Neural cell (in vitro differentiated cells): ENCODE measurements around the gene DUSP18. TPM values are rescaled to one million over a fixed set of nuclear protein-coding genes. Genes with fewer than 3 reads are reported as not detected.

ENCODE experiments used
- H2AFZ ChIP-seq: fragments of 200-600, 300-800 bp; sonication (generic), shearing (Covaris generic); 2 replicates; pipeline ENCODE4 v1.6.0; 2014; ENCODE audit warnings: low read depth, mild to moderate bottlenecking, antibody characterized with exemption, low read length, moderate library complexity
- H3F3A ChIP-seq: fragments of 200-600 bp; shearing (Covaris generic); 2 replicates; pipeline ENCODE4 v1.6.1; 2016; ENCODE audit warnings: mild to moderate bottlenecking, moderate library complexity, mixed read lengths, antibody characterized with exemption, low read length; ENCODE audit not compliant: insufficient read depth, poor library complexity, severe bottlenecking
- H3K27ac ChIP-seq: fragments of 200-600, 300-800 bp; sonication (generic), shearing (Covaris generic); 2 replicates; pipeline ENCODE4 v1.5.1; 2014; ENCODE audit warnings: mild to moderate bottlenecking, low read length, moderate library complexity
- H3K27me3 ChIP-seq: fragments of 300-800, 200-600 bp; sonication (generic), shearing (Covaris generic); 2 replicates; pipeline ENCODE4 v1.6.0; 2014; ENCODE audit warnings: mild to moderate bottlenecking, low read depth, low read length, moderate library complexity; ENCODE audit not compliant: insufficient read depth
- H3K36me3 ChIP-seq: fragments of 300-800, 200-600 bp; sonication (generic), shearing (Covaris generic); 2 replicates; pipeline ENCODE4 v1.5.1; 2014; ENCODE audit warnings: mild to moderate bottlenecking, antibody characterized with exemption, low read length, moderate library complexity; ENCODE audit not compliant: insufficient read depth
- H3K4me2 ChIP-seq: fragments of 300-800, 200-600 bp; sonication (generic), shearing (Covaris generic); 2 replicates; pipeline ENCODE4 v1.6.0; 2014; ENCODE audit warnings: mild to moderate bottlenecking, low read length
- H3K4me3 ChIP-seq: fragments of 300-800, 200-600 bp; sonication (generic), shearing (Covaris generic); 2 replicates; pipeline ENCODE4 v1.5.1; 2014; ENCODE audit warnings: mild to moderate bottlenecking, low read length, moderate library complexity
- H3K79me2 ChIP-seq: fragments of 200-600 bp; shearing (Covaris generic); replicated peaks from 2 replicates; pipeline ENCODE4 v1.6.0; 2014; ENCODE audit warnings: mild to moderate bottlenecking, low read length, moderate library complexity; ENCODE audit not compliant: insufficient read depth
- H3K9ac ChIP-seq: fragments of 300-800, 200-600 bp; sonication (generic), shearing (Covaris generic); 2 replicates; pipeline ENCODE4 v1.6.1; 2016; ENCODE audit warnings: mild to moderate bottlenecking, low read length, mixed read lengths
- H3K9me2 ChIP-seq: fragments of 200-600 bp; shearing (Covaris generic); 2 replicates; pipeline ENCODE4 v1.6.1; 2016; ENCODE audit warnings: mild to moderate bottlenecking, low read length, mixed read lengths; ENCODE audit not compliant: insufficient read depth
- H3K9me3 ChIP-seq: fragments of 200-600, 300-800 bp; sonication (generic), shearing (Covaris generic); 2 replicates; pipeline ENCODE4 v1.6.1; 2016; ENCODE audit warnings: mild to moderate bottlenecking, mixed run types, low read length, moderate library complexity, mixed read lengths
- H4K20me1 ChIP-seq: fragments of 200-600 bp; shearing (Covaris generic); 2 replicates; pipeline ENCODE4 v1.6.1; 2016; ENCODE audit warnings: mild to moderate bottlenecking, mixed run types; ENCODE audit not compliant: insufficient read depth
- CTCF ChIP-seq: fragments of 450-650 bp; IDR thresholded peaks from 2 replicates; pipeline ENCODE4 v1.5.1; 2014; ENCODE audit warnings: antibody characterized with exemption, mild to moderate bottlenecking, moderate library complexity; ENCODE audit not compliant: poor library complexity, severe bottlenecking
- EP300 ChIP-seq: fragments of 450-650 bp; conservative IDR thresholded peaks from 2 replicates; pipeline ENCODE4 v1.6.1; 2014; ENCODE audit warnings: antibody characterized with exemption, mild to moderate bottlenecking, moderate library complexity; ENCODE audit not compliant: poor library complexity, severe bottlenecking
- EZH2 ChIP-seq: fragments of 200-600, 300-800 bp; shearing (Covaris generic), sonication (generic); IDR thresholded peaks from 2 replicates; pipeline ENCODE4 v1.6.1; 2014; ENCODE audit warnings: antibody characterized with exemption, low read length, borderline replicate concordance, mild to moderate bottlenecking; ENCODE audit not compliant: insufficient read depth, poor library complexity, severe bottlenecking
- MXI1 ChIP-seq: fragments of 450-650 bp; conservative IDR thresholded peaks from 2 replicates; pipeline ENCODE4 v1.6.1; 2014; ENCODE audit warnings: antibody characterized with exemption, mild to moderate bottlenecking; ENCODE audit not compliant: poor library complexity, severe bottlenecking
- POLR2AphosphoS5 ChIP-seq: IDR thresholded peaks from 2 replicates; pipeline ENCODE4 v1.6.1; 2012
- RAD21 ChIP-seq: fragments of 450-650 bp; conservative IDR thresholded peaks from 2 replicates; pipeline ENCODE4 v1.6.1; 2014; ENCODE audit warnings: antibody characterized with exemption, mild to moderate bottlenecking, moderate library complexity
- REST ChIP-seq: IDR thresholded peaks from 2 replicates; pipeline ENCODE4 v1.6.1; 2012; ENCODE audit warnings: borderline replicate concordance
- SMC3 ChIP-seq: fragments of 450-650 bp; conservative IDR thresholded peaks from 2 replicates; pipeline ENCODE4 v1.6.1; 2014; ENCODE audit warnings: antibody characterized with exemption, mild to moderate bottlenecking, moderate library complexity; ENCODE audit not compliant: poor library complexity
- TAF1 ChIP-seq: IDR thresholded peaks from 2 replicates; pipeline ENCODE4 v1.6.1; 2012; ENCODE audit warnings: low read depth
- polyA plus RNA-seq: library from polyadenylated mRNA; depleted of rRNA; stranded (reverse); fragments of >200 nt; gene quantifications from 2 replicates; pipeline ENCODE4 v1.2.3, GENCODE V29; 2014

The DUSP18 gene
- polyA plus RNA-seq, 1 donor from 2014 or later: 18.6 TPM

- no peak overlapping the region for H3K9ac ChIP-seq
- H3K4me3 ChIP-seq: no peak overlapping the region
- H2AFZ ChIP-seq: no peak overlapping the region
- TF ChIP-seq TAF1: no peak
- no peak for TF ChIP-seq CTCF
- H3K27me3 ChIP-seq: no peaks in the 10 kb centered on the region
- no peaks in the 10 kb centered on the region for H3K79me2 ChIP-seq
- H3K27ac ChIP-seq: no peak overlapping the region
- H3K9me3 ChIP-seq: no peaks in the 10 kb centered on the region
- no peaks in the 10 kb centered on the region for H4K20me1 ChIP-seq
- H3K4me2 ChIP-seq: no peak overlapping the region
- no peaks in the 10 kb centered on the region for H3F3A ChIP-seq
- H3K9me2 ChIP-seq: no peaks in the 10 kb centered on the region
- no peaks in the 10 kb centered on the region for H3K36me3 ChIP-seq
These were observed 26.7 kb downstream of the DUSP18 start for GRCh38 chr22:30640839-30641430.

- no peaks in the 10 kb centered on the region for H3F3A ChIP-seq
- no peaks in the 10 kb centered on the region for H3K27me3 ChIP-seq
- H3K4me2 ChIP-seq: no peak overlapping the region
- no peaks in the 10 kb centered on the region for H4K20me1 ChIP-seq
- H3K79me2 ChIP-seq: no peaks in the 10 kb centered on the region
- no peaks in the 10 kb centered on the region for H3K9me3 ChIP-seq
- no peak overlapping the region for H3K4me3 ChIP-seq
- no peaks in the 10 kb centered on the region for H3K36me3 ChIP-seq
- TF ChIP-seq EZH2 (no peak), REST (no peak), RAD21 (no peak), SMC3 (no peak), TAF1 (no peak), EP300 (no peak), CTCF (no peak), POLR2AphosphoS5 (no peak), MXI1 (no peak)
- no peak overlapping the region for H3K27ac ChIP-seq
- no peak overlapping the region for H3K9ac ChIP-seq
- H2AFZ ChIP-seq: no peak overlapping the region
- no peaks in the 10 kb centered on the region for H3K9me2 ChIP-seq
These were observed 27.3 kb downstream of the DUSP18 start for GRCh38 chr22:30640361-30640760.
